ENCODE results near the gene NAALADL2. TPM values are rescaled to one million over a fixed set of nuclear protein-coding genes. Genes with fewer than 3 reads are reported as not detected.

The NAALADL2 gene
- total and polyA plus RNA-seq, 2 donors (not counting 3 experiments of a cell fraction or from before 2014, with no cell fraction given), result 1.1 to 4.0 TPM

DNA sequence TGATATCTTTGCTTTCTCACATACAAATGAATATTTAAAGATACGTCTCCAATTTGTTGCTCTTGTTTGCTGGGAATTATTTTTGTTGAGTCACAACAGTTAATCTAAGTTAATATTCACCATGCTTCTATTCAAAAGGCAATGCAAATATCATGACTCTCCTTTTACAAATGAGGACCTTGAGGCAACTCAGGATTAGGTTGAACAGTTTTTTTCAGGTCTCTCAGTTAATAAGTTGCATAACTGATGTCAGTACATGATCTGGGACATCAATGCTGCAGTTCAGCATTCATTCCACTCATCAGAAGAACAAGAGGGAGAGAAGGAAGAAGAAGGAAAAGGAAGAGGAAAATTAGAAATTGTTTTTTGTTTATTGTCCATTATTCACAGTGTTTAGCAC is 781 bp upstream of the NAALADL2 start:
- dilution Hi-C loops (cut with MboI; ENCODE audit: extremely low pct_ligation_motif_present, low sequenced_read_pairs) (no loop called here), intact Hi-C loops (cut with micrococcal nuclease) (no loop called here)
- H3K27me3 ChIP-seq (ENCODE audit: control insufficient read depth in 2 of 2, insufficient read depth in 2 of 2, low read length in 2 of 2), result no peaks in the 10 kb centered on the region
- FAIRE-seq (peak; percentile 8), DNase-seq (ENCODE audit: low read depth, low spot score) (no peak)
- H3K9ac ChIP-seq (replicated peaks; ENCODE audit: extremely low read depth, insufficient read depth, low read length), result no peak overlapping the region
- no peaks in the 10 kb centered on the region for H3K9me3 ChIP-seq (replicated peaks; ENCODE audit: control insufficient read depth, insufficient read depth, low read length)
- no peak overlapping the region for H3K27ac ChIP-seq (ENCODE audit: insufficient read depth, low read depth, low read length)
- ChIA-PET CTCF (interaction anchor here (0.9 to 1.6 kb wide), 4 partner anchors 14 to 1572 kb away, joined by 3 read pairs; no protein-coding TSS in a partner anchor), POLR2A (no interaction called here)
- no peaks in the 10 kb centered on the region for H3K9me1 ChIP-seq (replicated peaks; ENCODE audit: control insufficient read depth, extremely low read depth, insufficient read depth, low read length)
- H4K20me1 ChIP-seq (replicated peaks; ENCODE audit: control insufficient read depth, extremely low read depth, insufficient read depth, low read length), result no peaks in the 10 kb centered on the region
- H3K4me1 ChIP-seq (ENCODE audit: control insufficient read depth, extremely low read depth, insufficient read depth, low read length), result no peaks in the 10 kb centered on the region
- H3K4me3 ChIP-seq (replicated peaks in 1 of 3; ENCODE audit: insufficient read depth in 1 of 3, low read depth in 1 of 3, low read length in 3 of 3), result no peak overlapping the region
- no peak overlapping the region for H2AFZ ChIP-seq (ENCODE audit: low read depth, low read length)
- H3K4me2 ChIP-seq (ENCODE audit: insufficient read depth, low read length), result no peak overlapping the region
- no TSS peak for BruUV-seq (replicated peaks)
- no peak for TF ChIP-seq FOS (IDR thresholded peaks at IDR 0.05; ENCODE audit: borderline replicate concordance, insufficient read depth, low read length)
- TF ChIP-seq, protein P1, sequence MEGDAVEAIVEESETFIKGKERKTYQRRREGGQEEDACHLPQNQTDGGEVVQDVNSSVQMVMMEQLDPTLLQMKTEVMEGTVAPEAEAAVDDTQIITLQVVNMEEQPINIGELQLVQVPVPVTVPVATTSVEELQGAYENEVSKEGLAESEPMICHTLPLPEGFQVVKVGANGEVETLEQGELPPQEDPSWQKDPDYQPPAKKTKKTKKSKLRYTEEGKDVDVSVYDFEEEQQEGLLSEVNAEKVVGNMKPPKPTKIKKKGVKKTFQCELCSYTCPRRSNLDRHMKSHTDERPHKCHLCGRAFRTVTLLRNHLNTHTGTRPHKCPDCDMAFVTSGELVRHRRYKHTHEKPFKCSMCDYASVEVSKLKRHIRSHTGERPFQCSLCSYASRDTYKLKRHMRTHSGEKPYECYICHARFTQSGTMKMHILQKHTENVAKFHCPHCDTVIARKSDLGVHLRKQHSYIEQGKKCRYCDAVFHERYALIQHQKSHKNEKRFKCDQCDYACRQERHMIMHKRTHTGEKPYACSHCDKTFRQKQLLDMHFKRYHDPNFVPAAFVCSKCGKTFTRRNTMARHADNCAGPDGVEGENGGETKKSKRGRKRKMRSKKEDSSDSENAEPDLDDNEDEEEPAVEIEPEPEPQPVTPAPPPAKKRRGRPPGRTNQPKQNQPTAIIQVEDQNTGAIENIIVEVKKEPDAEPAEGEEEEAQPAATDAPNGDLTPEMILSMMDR (IDR thresholded peaks at IDR 0.05; ENCODE audit: extremely low read depth in 1 of 2, insufficient read depth in 1 of 2, low read depth in 1 of 2, low read length in 2 of 2), result no peak
- no peak for TF ChIP-seq GATA2 (IDR thresholded peaks at IDR 0.05; ENCODE audit: insufficient read depth, insufficient read length, low read depth, low read length)
- no peak for TF ChIP-seq POLR2A (IDR thresholded peaks at IDR 0.05; ENCODE audit: low read depth, low read length)
- TF ChIP-seq, protein P2, sequence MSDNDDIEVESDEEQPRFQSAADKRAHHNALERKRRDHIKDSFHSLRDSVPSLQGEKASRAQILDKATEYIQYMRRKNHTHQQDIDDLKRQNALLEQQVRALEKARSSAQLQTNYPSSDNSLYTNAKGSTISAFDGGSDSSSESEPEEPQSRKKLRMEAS (IDR thresholded peaks at IDR 0.05; ENCODE audit: insufficient read depth, insufficient read length), result no peak
- no peak for TF ChIP-seq POLR2AphosphoS5 (IDR thresholded peaks at IDR 0.05; ENCODE audit: insufficient read depth, low read depth, low read length)
- TF ChIP-seq EZH2 (IDR thresholded peaks at IDR 0.05; ENCODE audit: borderline replicate concordance, low read depth, low read length, severe bottlenecking), result no peak
- no peak for TF ChIP-seq MYC (IDR thresholded peaks at IDR 0.05; ENCODE audit: low read depth, low read length)
- no peak for TF ChIP-seq JUN (IDR thresholded peaks at IDR 0.05; ENCODE audit: borderline replicate concordance, insufficient read depth, insufficient read length, low read depth)
- H3K36me3 ChIP-seq (ENCODE audit: control insufficient read depth in 2 of 2, extremely low read depth in 1 of 2, insufficient read depth in 2 of 2, low read length in 2 of 2), result no peaks in the 10 kb centered on the region
- H3K79me2 ChIP-seq (ENCODE audit: control insufficient read depth, insufficient read depth, low read length), result no peaks in the 10 kb centered on the region

Measured in endothelial cell of umbilical vein (primary cell).